OCI-M2 (cell line): ENCODE results near the gene RGS13.

ENCODE experiments used
- DNase-seq: peaks from one replicate; lab custom pipeline; 2025; ENCODE audit not compliant: unreplicated experiment; lab: John Stamatoyannopoulos, UW

The RGS13 gene, protein sequence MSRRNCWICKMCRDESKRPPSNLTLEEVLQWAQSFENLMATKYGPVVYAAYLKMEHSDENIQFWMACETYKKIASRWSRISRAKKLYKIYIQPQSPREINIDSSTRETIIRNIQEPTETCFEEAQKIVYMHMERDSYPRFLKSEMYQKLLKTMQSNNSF

GRCh38 chr1:192635939-192636338 is at the start of gene RGS13:
Gene RGS13 (plus strand): TSS chr1:192636147. CDS start chr1:192644335, 8,188 bp downstream.
- DNase-seq = no peak

DNA sequence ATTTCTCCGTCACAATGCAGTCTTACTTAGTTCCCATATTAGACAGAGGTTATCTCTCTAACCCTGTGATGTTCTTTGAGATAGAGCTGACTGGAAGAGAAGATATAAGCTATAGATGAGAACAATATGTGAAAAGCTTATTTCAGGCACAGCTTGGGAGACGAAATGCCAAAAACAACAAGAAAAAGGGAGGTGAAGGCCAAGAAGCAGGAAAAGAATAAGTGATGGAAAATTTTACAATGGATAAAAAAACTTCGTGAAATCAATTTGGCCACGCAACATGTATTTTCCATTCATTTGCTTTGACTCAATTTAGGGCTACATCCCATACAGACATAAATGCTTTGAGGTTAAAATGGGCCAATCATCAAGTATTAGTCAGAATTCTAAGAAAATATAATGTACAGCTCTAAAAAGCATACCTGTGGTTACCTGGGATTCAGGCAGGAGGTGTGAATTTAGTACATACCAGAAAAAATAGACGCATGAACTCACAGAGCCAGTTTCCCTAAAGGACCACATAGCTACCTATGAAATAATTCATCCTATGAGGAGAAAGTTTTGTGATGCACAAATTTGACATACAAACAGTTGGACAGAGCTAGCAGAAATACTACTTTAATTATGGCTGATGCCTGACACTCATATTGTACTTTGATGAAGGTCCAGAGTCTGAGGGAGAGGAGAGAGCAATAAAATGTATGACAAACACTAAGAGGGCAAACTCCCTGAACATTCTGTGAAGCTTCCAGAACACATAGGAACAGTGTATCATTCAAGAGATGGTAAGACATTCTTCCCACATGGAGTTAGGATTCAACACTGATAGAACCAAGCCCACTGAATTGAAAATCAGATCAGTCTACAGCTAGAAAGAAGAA is 48.3 kb upstream of the RGS13 start:
- no peak for DNase-seq

DNA sequence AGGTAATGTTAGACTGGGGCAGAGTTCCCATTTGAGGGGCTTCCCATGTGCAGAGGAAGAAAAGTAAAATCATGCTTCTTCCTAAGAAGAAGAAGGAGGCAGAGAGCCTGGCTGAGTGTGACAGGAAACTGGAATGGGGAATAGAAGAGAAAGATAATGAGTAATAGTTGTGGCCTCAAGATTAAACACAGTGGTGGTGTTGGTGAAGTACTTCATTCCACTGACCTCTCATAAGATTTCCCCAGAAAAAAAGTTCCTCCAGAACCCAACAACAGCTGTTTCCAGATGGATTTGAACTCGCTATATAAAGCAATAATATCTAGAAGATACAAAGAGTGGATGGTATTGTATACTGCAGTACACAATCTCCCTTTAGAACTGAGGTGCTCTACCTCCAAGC is 47.4 kb upstream of the RGS13 start:
- no peak for DNase-seq

GRCh38 chr1:192589813-192590212 is 46.1 kb upstream of the RGS13 start:
- DNase-seq = no peak

DNA sequence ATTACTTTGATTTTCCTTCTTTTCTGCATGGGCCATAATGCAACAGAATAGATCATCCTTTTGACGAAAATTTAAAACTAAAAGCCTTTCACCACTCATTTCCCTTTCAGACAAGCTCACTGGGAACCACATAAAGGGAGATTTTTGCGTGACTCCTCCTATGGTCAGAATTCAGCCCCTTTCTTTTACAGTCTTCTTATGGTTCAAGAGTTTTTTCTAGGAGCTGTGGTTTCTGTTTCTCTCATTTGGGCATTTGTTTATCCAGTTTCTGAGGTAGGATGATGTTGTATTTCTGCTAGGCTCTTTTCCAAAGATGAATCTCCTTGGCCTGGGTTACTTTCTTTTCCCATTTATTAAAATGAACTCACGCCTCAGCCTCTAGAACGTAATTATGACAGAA is 43.4 kb upstream of the RGS13 start:
- no peak for DNase-seq

DNA sequence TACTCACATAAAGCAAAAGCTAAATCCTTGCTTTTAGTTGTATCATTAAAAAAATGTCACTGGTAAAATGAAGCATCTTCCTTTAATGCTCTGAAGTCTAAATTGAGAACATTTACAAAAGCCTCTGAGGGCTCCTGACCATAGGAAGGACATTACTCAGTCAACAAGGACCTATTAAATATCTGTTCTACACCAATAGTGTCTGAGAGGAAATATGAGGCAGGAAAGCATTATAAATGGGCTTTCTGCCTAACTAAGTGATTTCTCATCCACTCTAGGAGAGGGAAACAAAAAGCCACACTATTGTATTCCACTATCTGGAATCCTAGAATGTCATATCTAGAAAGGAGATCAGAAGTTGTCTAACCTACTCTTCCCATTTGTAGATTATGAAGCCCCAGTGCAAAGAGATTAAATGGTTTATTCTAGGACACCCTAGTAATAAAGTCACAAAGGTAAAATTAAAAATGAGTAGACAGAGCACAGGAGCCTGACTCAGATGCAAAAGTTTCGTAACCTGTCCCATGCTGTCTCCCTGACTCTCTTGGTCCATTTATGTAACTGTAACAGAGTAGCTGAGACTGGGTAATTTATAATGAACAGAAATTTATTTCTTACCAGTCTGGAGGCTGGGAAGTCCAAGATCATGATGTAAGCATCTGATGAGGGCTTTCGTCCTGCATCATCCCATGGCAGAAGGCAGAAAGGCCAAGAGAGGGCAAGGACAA is 42.8 kb upstream of the RGS13 start:
- no peak for DNase-seq

- DNase-seq = no peak
Measured at GRCh38 chr1:192595299-192595698, 40.6 kb upstream of the RGS13 start.

GRCh38 chr1:192598589-192598988 is 37.4 kb upstream of the RGS13 start:
- no peak for DNase-seq

DNA sequence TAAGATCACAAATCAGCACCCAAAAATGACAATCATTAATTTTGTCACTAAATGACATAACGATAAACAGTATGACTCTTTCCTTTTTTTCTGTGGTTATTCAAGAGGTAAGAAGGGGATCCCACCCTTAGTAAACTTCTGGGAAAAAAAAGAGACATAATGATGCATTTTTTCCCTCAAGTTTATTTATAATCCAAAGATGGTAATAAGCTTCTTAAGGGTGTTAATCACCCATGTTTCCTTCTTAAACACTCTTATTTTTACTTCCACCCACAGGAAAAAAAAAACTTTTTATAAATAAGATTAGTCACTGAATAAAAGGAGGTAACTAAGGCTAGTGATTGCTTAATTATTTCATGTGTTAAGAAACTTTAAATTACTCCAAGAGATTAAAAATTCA is 35.7 kb upstream of the RGS13 start:
- no peak for DNase-seq

GRCh38 chr1:192601143-192601542 is 34.8 kb upstream of the RGS13 start:
- DNase-seq = no peak

DNA sequence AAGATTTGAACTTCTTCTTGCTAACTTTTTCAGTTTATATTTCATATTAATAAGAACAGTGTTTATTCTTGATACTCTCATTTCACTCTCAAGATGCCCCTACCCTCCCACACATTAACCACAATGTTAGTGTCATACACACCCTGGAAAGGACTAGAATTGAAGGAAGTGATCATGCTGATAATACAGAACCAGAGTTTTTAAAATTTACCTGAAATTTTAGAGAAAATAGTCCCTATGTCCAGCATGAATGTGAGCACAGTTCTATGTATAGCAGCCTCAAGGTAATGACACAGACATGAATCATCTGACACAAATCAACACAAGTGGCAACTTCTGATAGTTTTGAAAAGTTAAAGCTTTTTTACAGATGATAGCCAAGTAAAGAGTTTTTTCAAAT is 34.4 kb upstream of the RGS13 start:
- no peak for DNase-seq

- DNase-seq = no peak
Measured at GRCh38 chr1:192602757-192603156, 33.2 kb upstream of the RGS13 start.

DNA sequence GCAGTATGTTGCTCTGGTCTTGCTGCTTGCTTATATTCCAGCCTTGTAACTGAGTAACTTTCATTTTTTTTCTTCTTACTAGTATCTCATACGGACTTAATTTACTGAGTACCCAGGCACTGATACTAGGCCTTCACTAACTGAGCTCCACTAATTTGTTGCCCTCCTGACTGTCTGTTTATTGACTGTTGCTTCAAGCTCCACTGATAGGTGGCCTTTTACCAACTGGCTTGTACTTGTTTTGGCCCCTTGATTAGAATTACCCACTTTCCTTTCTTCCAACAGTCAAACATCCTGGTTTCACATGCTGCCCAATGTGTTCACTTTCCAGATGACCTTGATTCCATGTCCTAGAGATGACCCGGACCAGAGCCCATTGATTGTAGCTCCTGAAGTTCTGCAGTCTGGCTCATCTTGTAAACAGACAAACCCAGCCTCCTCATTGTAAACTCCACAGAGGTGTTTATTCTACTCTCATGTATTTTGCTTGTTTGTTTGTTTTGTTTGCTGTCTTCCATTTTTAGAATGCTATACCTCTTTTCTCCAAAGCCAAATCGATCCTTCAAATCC is 32.6 kb upstream of the RGS13 start:
- no peak for DNase-seq

GRCh38 chr1:192604979-192605620 is 30.8 kb upstream of the RGS13 start:
- DNase-seq = no peak

DNA sequence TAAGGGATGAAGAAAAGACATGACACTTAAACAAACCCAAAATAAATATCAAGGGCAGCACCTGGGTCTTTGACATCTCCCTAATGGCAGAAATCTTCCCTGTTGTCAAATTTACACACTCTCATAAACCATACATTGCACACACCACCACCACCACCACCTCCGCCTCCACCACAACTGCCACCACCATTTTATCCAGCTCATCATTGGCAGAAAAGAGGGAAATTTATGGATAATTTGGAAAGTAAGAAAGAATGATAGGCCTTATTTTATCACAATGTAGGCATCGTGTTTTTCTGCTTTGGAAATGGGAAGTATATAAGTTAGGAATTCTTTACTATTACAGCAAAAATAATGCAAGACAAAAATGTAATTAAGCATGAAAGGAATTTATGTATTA is 27.3 kb upstream of the RGS13 start:
- no peak for DNase-seq

DNA sequence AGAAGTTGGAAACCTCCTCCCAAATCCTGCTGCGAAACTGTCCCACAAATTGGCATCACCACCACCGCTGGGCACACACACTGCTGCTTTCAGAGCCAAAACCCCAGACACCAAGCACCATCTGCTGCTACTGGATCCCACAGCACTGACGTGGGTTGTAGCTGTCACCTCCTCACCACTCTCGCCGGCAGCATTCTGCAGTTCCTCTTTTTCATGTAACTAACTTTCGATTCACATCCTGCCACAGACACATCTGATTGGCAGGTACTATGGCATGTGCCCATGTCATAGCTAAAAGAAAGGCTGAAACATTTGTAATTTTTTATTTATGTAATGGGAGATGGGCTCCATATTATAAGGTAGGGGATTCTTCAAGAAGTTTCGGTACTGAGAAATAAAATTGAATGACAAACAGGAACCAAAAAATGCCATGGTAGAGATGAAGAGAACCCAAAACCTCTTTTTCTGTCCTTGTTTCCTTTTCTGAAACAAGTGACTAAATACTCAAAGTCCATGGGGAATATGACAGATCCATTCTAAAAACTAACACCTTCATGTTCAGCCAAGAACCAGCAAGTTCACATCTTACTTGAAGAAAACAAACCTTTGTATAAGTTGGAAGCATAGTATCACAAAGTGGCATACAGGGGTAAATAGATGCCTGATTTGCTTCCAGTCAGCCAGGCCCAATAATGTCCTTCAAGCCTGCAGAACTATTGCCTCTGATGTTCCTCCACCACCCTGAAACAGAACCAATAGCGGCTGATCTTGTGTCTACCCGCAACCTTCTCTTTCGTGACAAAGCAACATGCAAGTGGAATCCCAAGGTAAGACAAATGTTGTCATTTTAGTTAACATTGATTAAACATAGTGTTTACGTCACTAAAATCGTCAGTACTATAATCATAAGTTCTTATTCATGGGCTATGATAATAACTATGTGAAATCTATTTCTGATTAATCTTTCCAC is 26.6 kb upstream of the RGS13 start:
- DNase-seq = no peak

- no peak for DNase-seq
Measured at GRCh38 chr1:192610112-192610889, 25.6 kb upstream of the RGS13 start.

GRCh38 chr1:192615055-192615454 is 20.9 kb upstream of the RGS13 start:
- DNase-seq = no peak

- no peak for DNase-seq
Measured at GRCh38 chr1:192620071-192620635, 15.8 kb upstream of the RGS13 start.
